Panc1 (cell line): ENCODE data around the gene TULP1.

Experiments used
- POLR2AphosphoS5 ChIP-seq: IDR thresholded peaks from 2 replicates; pipeline ENCODE4 v1.6.1; 2012; ENCODE audit warnings: mild to moderate bottlenecking, low read depth, low read length, moderate library complexity
- TF ChIP-seq, protein P1 (sequence below): fragments of 450-650 bp; IDR thresholded peaks from 2 replicates; pipeline ENCODE4 v1.5.1; 2017; ENCODE audit warnings: mild to moderate bottlenecking
- TF ChIP-seq, protein P2 (sequence below), 2 experiments: IDR thresholded peaks; 2 replicates each; pipeline ENCODE4 v1.6.1; 2011 to 2012; ENCODE audit warnings: low read depth in 2 of 2, control low read depth in 1 of 2, low read length in 1 of 2, mild to moderate bottlenecking in 1 of 2, moderate library complexity in 1 of 2; ENCODE audit not compliant: insufficient read depth in 1 of 2

DNA sequence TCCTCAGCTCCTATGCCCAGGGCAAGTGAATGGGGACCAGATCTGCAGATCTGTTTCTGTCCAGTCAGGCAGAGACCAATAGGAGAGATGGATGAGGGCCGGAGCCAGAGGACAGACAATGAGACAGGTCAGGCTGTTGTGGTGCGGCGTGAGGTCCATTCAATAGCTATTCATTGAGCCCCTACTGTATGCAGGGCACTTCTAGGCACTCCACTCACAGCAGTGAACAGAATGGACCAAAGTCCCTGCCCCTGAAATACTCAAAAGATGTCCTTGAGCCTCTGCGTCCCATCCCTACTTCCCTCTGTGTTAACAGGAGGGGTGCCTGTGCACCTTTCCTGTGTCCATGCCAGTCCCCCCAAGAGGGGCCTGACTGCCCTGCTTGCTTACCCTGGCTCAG is 8.5 kb upstream of the TULP1 start:
- TF ChIP-seq POLR2AphosphoS5 = no peak
- TF ChIP-seq, protein P1, sequence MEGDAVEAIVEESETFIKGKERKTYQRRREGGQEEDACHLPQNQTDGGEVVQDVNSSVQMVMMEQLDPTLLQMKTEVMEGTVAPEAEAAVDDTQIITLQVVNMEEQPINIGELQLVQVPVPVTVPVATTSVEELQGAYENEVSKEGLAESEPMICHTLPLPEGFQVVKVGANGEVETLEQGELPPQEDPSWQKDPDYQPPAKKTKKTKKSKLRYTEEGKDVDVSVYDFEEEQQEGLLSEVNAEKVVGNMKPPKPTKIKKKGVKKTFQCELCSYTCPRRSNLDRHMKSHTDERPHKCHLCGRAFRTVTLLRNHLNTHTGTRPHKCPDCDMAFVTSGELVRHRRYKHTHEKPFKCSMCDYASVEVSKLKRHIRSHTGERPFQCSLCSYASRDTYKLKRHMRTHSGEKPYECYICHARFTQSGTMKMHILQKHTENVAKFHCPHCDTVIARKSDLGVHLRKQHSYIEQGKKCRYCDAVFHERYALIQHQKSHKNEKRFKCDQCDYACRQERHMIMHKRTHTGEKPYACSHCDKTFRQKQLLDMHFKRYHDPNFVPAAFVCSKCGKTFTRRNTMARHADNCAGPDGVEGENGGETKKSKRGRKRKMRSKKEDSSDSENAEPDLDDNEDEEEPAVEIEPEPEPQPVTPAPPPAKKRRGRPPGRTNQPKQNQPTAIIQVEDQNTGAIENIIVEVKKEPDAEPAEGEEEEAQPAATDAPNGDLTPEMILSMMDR = no peak
- TF ChIP-seq, protein P2, sequence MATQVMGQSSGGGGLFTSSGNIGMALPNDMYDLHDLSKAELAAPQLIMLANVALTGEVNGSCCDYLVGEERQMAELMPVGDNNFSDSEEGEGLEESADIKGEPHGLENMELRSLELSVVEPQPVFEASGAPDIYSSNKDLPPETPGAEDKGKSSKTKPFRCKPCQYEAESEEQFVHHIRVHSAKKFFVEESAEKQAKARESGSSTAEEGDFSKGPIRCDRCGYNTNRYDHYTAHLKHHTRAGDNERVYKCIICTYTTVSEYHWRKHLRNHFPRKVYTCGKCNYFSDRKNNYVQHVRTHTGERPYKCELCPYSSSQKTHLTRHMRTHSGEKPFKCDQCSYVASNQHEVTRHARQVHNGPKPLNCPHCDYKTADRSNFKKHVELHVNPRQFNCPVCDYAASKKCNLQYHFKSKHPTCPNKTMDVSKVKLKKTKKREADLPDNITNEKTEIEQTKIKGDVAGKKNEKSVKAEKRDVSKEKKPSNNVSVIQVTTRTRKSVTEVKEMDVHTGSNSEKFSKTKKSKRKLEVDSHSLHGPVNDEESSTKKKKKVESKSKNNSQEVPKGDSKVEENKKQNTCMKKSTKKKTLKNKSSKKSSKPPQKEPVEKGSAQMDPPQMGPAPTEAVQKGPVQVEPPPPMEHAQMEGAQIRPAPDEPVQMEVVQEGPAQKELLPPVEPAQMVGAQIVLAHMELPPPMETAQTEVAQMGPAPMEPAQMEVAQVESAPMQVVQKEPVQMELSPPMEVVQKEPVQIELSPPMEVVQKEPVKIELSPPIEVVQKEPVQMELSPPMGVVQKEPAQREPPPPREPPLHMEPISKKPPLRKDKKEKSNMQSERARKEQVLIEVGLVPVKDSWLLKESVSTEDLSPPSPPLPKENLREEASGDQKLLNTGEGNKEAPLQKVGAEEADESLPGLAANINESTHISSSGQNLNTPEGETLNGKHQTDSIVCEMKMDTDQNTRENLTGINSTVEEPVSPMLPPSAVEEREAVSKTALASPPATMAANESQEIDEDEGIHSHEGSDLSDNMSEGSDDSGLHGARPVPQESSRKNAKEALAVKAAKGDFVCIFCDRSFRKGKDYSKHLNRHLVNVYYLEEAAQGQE (IDR thresholded peaks at IDR 0.05; ENCODE audit: insufficient read depth in 1 of 2, low read depth in 2 of 2, low read length in 1 of 2) = no peak
